ENCODE results near the gene MBTPS2.

DNA sequence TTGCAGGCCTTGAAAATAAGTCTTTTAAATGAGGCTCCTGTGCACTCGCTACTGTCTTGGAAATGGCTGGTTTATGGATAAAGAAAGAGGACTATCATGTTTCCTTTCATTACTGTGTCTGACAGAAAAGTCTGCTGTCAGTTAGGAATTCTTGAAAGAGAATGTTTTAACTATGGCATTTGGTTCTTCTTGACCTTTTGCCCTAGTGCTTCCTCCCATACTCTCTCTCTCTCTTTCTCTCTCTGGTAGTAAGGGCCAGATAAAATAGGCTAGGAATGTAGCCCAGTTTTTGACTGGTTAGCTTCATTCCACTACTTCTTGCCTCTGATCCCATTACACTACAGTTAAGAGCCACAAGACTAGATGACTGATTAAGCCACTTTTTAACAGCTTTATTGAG is 46.2 kb downstream of the MBTPS2 start:
- TF ChIP-seq, protein P1, sequence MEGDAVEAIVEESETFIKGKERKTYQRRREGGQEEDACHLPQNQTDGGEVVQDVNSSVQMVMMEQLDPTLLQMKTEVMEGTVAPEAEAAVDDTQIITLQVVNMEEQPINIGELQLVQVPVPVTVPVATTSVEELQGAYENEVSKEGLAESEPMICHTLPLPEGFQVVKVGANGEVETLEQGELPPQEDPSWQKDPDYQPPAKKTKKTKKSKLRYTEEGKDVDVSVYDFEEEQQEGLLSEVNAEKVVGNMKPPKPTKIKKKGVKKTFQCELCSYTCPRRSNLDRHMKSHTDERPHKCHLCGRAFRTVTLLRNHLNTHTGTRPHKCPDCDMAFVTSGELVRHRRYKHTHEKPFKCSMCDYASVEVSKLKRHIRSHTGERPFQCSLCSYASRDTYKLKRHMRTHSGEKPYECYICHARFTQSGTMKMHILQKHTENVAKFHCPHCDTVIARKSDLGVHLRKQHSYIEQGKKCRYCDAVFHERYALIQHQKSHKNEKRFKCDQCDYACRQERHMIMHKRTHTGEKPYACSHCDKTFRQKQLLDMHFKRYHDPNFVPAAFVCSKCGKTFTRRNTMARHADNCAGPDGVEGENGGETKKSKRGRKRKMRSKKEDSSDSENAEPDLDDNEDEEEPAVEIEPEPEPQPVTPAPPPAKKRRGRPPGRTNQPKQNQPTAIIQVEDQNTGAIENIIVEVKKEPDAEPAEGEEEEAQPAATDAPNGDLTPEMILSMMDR (IDR thresholded peaks at IDR 0.05): no peak
- no peak for TF ChIP-seq POLR2A (IDR thresholded peaks at IDR 0.05)
- TF ChIP-seq EP300 (IDR thresholded peaks at IDR 0.05): no peak

Data from stomach (tissue), 4 donors.